GM12878 (cell line): Measurements from ENCODE around the gene PTPRJ. TPM values are rescaled to one million over a fixed set of nuclear protein-coding genes. Genes with fewer than 3 reads are reported as not detected.

Experiments
- BMI1 ChIP-seq: fragments of 450-650 bp; IDR thresholded peaks from 2 replicates; pipeline ENCODE4 v1.6.1; 2016; ENCODE audit warnings: mild to moderate bottlenecking, moderate library complexity, borderline replicate concordance
- CBX5 ChIP-seq: sonication (generic); IDR thresholded peaks from 2 replicates; pipeline ENCODE4 v1.6.1; 2016; ENCODE audit warnings: low read depth, moderate library complexity, mild to moderate bottlenecking, inconsistent platforms
- MYB ChIP-seq: fragments of 150-350 bp; IDR thresholded peaks from 2 replicates; pipeline ENCODE4 v1.6.1; 2014; ENCODE audit warnings: mild to moderate bottlenecking, low read depth, low read length, borderline replicate concordance
- REST ChIP-seq: IDR thresholded peaks from 2 replicates; pipeline ENCODE4 v1.6.1; 2012; ENCODE audit warnings: mild to moderate bottlenecking, low read depth, low read length
- TAF1 ChIP-seq: IDR thresholded peaks from 2 replicates; pipeline ENCODE4 v1.6.1; 2011; ENCODE audit warnings: mild to moderate bottlenecking, low read depth, low read length, borderline replicate concordance
- ZBTB40 ChIP-seq: fragments of 450-650 bp; IDR thresholded peaks from 2 replicates; pipeline ENCODE4 v1.6.1; 2016; ENCODE audit warnings: mild to moderate bottlenecking, moderate library complexity, borderline replicate concordance
- polyA plus RNA-seq, 11 experiments: library from polyadenylated mRNA; depleted of rRNA in 4 of 11; unstranded in 6 of 11; stranded (reverse) in 5 of 11; fragments of >200 nt; fragmentation: Nextera tagmentation in 4 of 11; fragmentation: Illumina TruSeq in 1 of 11; extraction: Ambion mirVana in 4 of 11; extraction: Trizol in 1 of 11; gene quantifications; 1 replicate in 1 of 11; 2 replicates in 10 of 11; pipeline versions ENCODE4 v1.2.1 to v1.2.3, GENCODE V29; 2011 to 2016; ENCODE audit warnings: inconsistent platforms in 2 of 11, missing spikeins in 2 of 11, low read depth in 1 of 11
- total RNA-seq, 4 experiments: library from RNA; depleted of rRNA in 3 of 4; stranded (reverse); fragments of >200 nt in 3 of 4; fragmentation: Illumina TruSeq in 1 of 4; extraction: Trizol in 1 of 4; gene quantifications; 2 replicates each; pipeline versions ENCODE4 v1.2.1 to v1.2.3, GENCODE V29; 2013 to 2021

The PTPRJ gene
- total and polyA plus RNA-seq, 10 of the 15 experiments (the other 5 are each of a cell fraction or from before 2014, with no cell fraction given), result 0.22 to 22.4 (median 7.4) TPM

GRCh38 chr11:48078689-48079088, 98.3 kb downstream of the PTPRJ start (continued):
- TF ChIP-seq REST, result no peak
- TF ChIP-seq TAF1, result no peak
- TF ChIP-seq BMI1, result no peak
- no peak for TF ChIP-seq MYB
- TF ChIP-seq ZBTB40, result no peak
- no peak for TF ChIP-seq CBX5
